Neural cell (in vitro differentiated cells): ENCODE results near the gene ARMH3. TPM values are rescaled to one million over a fixed set of nuclear protein-coding genes. Genes with fewer than 3 reads are reported as not detected.

Source experiments
- H2AFZ ChIP-seq: fragments of 200-600, 300-800 bp; sonication (generic), shearing (Covaris generic); 2 replicates; pipeline ENCODE4 v1.6.0; 2014; ENCODE audit warnings: low read depth, mild to moderate bottlenecking, antibody characterized with exemption, low read length, moderate library complexity
- H3F3A ChIP-seq: fragments of 200-600 bp; shearing (Covaris generic); 2 replicates; pipeline ENCODE4 v1.6.1; 2016; ENCODE audit warnings: mild to moderate bottlenecking, moderate library complexity, mixed read lengths, antibody characterized with exemption, low read length; ENCODE audit not compliant: insufficient read depth, poor library complexity, severe bottlenecking
- H3K27ac ChIP-seq: fragments of 200-600, 300-800 bp; sonication (generic), shearing (Covaris generic); 2 replicates; pipeline ENCODE4 v1.5.1; 2014; ENCODE audit warnings: mild to moderate bottlenecking, low read length, moderate library complexity
- H3K27me3 ChIP-seq: fragments of 300-800, 200-600 bp; sonication (generic), shearing (Covaris generic); 2 replicates; pipeline ENCODE4 v1.6.0; 2014; ENCODE audit warnings: mild to moderate bottlenecking, low read depth, low read length, moderate library complexity; ENCODE audit not compliant: insufficient read depth
- H3K36me3 ChIP-seq: fragments of 300-800, 200-600 bp; sonication (generic), shearing (Covaris generic); 2 replicates; pipeline ENCODE4 v1.5.1; 2014; ENCODE audit warnings: mild to moderate bottlenecking, antibody characterized with exemption, low read length, moderate library complexity; ENCODE audit not compliant: insufficient read depth
- H3K4me2 ChIP-seq: fragments of 300-800, 200-600 bp; sonication (generic), shearing (Covaris generic); 2 replicates; pipeline ENCODE4 v1.6.0; 2014; ENCODE audit warnings: mild to moderate bottlenecking, low read length
- H3K4me3 ChIP-seq: fragments of 300-800, 200-600 bp; sonication (generic), shearing (Covaris generic); 2 replicates; pipeline ENCODE4 v1.5.1; 2014; ENCODE audit warnings: mild to moderate bottlenecking, low read length, moderate library complexity
- H3K79me2 ChIP-seq: fragments of 200-600 bp; shearing (Covaris generic); replicated peaks from 2 replicates; pipeline ENCODE4 v1.6.0; 2014; ENCODE audit warnings: mild to moderate bottlenecking, low read length, moderate library complexity; ENCODE audit not compliant: insufficient read depth
- H3K9ac ChIP-seq: fragments of 300-800, 200-600 bp; sonication (generic), shearing (Covaris generic); 2 replicates; pipeline ENCODE4 v1.6.1; 2016; ENCODE audit warnings: mild to moderate bottlenecking, low read length, mixed read lengths
- H3K9me2 ChIP-seq: fragments of 200-600 bp; shearing (Covaris generic); 2 replicates; pipeline ENCODE4 v1.6.1; 2016; ENCODE audit warnings: mild to moderate bottlenecking, low read length, mixed read lengths; ENCODE audit not compliant: insufficient read depth
- H3K9me3 ChIP-seq: fragments of 200-600, 300-800 bp; sonication (generic), shearing (Covaris generic); 2 replicates; pipeline ENCODE4 v1.6.1; 2016; ENCODE audit warnings: mild to moderate bottlenecking, mixed run types, low read length, moderate library complexity, mixed read lengths
- H4K20me1 ChIP-seq: fragments of 200-600 bp; shearing (Covaris generic); 2 replicates; pipeline ENCODE4 v1.6.1; 2016; ENCODE audit warnings: mild to moderate bottlenecking, mixed run types; ENCODE audit not compliant: insufficient read depth
- CTCF ChIP-seq: fragments of 450-650 bp; IDR thresholded peaks from 2 replicates; pipeline ENCODE4 v1.5.1; 2014; ENCODE audit warnings: antibody characterized with exemption, mild to moderate bottlenecking, moderate library complexity; ENCODE audit not compliant: poor library complexity, severe bottlenecking
- EP300 ChIP-seq: fragments of 450-650 bp; conservative IDR thresholded peaks from 2 replicates; pipeline ENCODE4 v1.6.1; 2014; ENCODE audit warnings: antibody characterized with exemption, mild to moderate bottlenecking, moderate library complexity; ENCODE audit not compliant: poor library complexity, severe bottlenecking
- EZH2 ChIP-seq: fragments of 200-600, 300-800 bp; shearing (Covaris generic), sonication (generic); IDR thresholded peaks from 2 replicates; pipeline ENCODE4 v1.6.1; 2014; ENCODE audit warnings: antibody characterized with exemption, low read length, borderline replicate concordance, mild to moderate bottlenecking; ENCODE audit not compliant: insufficient read depth, poor library complexity, severe bottlenecking
- MXI1 ChIP-seq: fragments of 450-650 bp; conservative IDR thresholded peaks from 2 replicates; pipeline ENCODE4 v1.6.1; 2014; ENCODE audit warnings: antibody characterized with exemption, mild to moderate bottlenecking; ENCODE audit not compliant: poor library complexity, severe bottlenecking
- POLR2AphosphoS5 ChIP-seq: IDR thresholded peaks from 2 replicates; pipeline ENCODE4 v1.6.1; 2012
- RAD21 ChIP-seq: fragments of 450-650 bp; conservative IDR thresholded peaks from 2 replicates; pipeline ENCODE4 v1.6.1; 2014; ENCODE audit warnings: antibody characterized with exemption, mild to moderate bottlenecking, moderate library complexity
- REST ChIP-seq: IDR thresholded peaks from 2 replicates; pipeline ENCODE4 v1.6.1; 2012; ENCODE audit warnings: borderline replicate concordance
- SMC3 ChIP-seq: fragments of 450-650 bp; conservative IDR thresholded peaks from 2 replicates; pipeline ENCODE4 v1.6.1; 2014; ENCODE audit warnings: antibody characterized with exemption, mild to moderate bottlenecking, moderate library complexity; ENCODE audit not compliant: poor library complexity
- TAF1 ChIP-seq: IDR thresholded peaks from 2 replicates; pipeline ENCODE4 v1.6.1; 2012; ENCODE audit warnings: low read depth
- polyA plus RNA-seq: library from polyadenylated mRNA; depleted of rRNA; stranded (reverse); fragments of >200 nt; gene quantifications from 2 replicates; pipeline ENCODE4 v1.2.3, GENCODE V29; 2014

Gene ARMH3
- polyA plus RNA-seq, 1 donor from 2014 or later = 13.4 TPM

DNA sequence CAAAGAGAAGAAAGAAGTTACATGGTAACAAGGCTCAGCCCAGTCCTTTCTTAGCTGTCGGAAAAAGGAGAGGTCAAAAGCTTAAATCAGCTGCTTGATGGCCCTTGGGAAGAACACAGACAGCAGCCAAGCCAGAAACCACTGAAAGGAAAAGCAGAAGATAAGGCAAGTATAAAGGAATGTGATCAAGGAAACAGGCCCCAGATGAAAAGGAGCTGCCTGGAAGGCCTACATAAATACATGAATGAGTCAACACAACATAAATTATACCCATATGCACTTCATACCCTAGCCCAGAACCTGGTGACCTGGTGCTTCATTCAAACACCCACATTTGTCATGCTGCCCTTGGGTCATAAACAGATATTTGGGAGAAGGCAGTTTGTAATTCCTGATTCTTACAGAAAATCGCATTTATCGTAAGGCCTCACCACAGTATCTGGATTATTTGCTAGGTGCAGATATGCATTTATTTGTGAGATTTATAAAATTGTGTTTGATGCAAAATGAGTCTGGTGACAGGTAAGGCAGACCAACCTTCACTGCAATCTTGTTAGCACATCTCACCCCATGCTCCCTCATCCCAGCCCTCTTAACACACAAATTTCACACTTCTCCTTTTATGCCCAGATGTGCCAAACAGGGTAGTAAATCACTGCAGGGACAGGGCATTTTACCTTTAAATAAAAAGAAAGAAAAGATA is 117.5 kb downstream of the ARMH3 start:
- Histone ChIP-seq H3K9me2 (no peaks in the 10 kb centered on the region), H3K4me2 (no peak overlapping the region), H3K36me3 (no peaks in the 10 kb centered on the region), H3K27ac (no peak overlapping the region), H4K20me1 (no peaks in the 10 kb centered on the region), H3K9me3 (no peaks in the 10 kb centered on the region), H3K4me3 (no peak overlapping the region), H3K79me2 (no peaks in the 10 kb centered on the region), H3K9ac (no peak overlapping the region), H2AFZ (no peak overlapping the region), H3F3A (no peaks in the 10 kb centered on the region), H3K27me3 (no peaks in the 10 kb centered on the region)
- TF ChIP-seq POLR2AphosphoS5 = no peak
- no peak for TF ChIP-seq SMC3

DNA sequence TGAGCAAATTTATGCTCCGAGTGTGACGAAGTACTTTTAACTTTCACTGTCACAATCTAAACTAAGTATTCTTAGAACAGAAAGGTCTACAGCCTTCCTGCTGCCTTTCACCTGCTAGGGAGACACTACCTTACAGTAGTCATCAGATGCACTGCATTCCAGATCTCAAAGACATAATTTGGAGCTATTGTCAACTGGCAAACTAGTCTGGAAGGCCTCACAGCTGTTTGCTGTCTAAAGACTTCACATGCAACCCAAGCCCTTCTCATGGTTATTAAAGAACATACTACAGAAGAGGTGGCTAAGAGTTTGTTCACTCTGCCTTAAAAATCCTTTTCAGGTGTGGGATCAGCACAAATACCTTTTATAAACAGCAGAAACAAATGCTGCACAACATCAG is 120.5 kb downstream of the ARMH3 start:
- H3K36me3 ChIP-seq = no peaks in the 10 kb centered on the region
- no peak overlapping the region for H3K9ac ChIP-seq
- H3K4me3 ChIP-seq = no peak overlapping the region
- no peaks in the 10 kb centered on the region for H3K9me3 ChIP-seq
- H3K27ac ChIP-seq = no peak overlapping the region
- no peaks in the 10 kb centered on the region for H3K9me2 ChIP-seq
- H3K27me3 ChIP-seq = no peaks in the 10 kb centered on the region
- no peaks in the 10 kb centered on the region for H3F3A ChIP-seq
- no peaks in the 10 kb centered on the region for H4K20me1 ChIP-seq
- no peak overlapping the region for H2AFZ ChIP-seq
- H3K4me2 ChIP-seq = no peak overlapping the region
- TF ChIP-seq SMC3 (no peak), MXI1 (no peak), REST (no peak), EP300 (no peak), CTCF (no peak), POLR2AphosphoS5 (no peak)
- no peaks in the 10 kb centered on the region for H3K79me2 ChIP-seq

- no peaks in the 10 kb centered on the region for H3F3A ChIP-seq
- H3K79me2 ChIP-seq = no peaks in the 10 kb centered on the region
- H3K4me3 ChIP-seq = no peak overlapping the region
- H2AFZ ChIP-seq = no peak overlapping the region
- H3K36me3 ChIP-seq = no peaks in the 10 kb centered on the region
- H3K4me2 ChIP-seq = no peak overlapping the region
- H3K9me2 ChIP-seq = no peaks in the 10 kb centered on the region
- H3K27me3 ChIP-seq = no peaks in the 10 kb centered on the region
- H4K20me1 ChIP-seq = no peaks in the 10 kb centered on the region
- no peaks in the 10 kb centered on the region for H3K9me3 ChIP-seq
- H3K27ac ChIP-seq = no peak overlapping the region
- no peak overlapping the region for H3K9ac ChIP-seq
- TF ChIP-seq SMC3 (no peak), TAF1 (no peak), REST (no peak), EP300 (no peak), POLR2AphosphoS5 (no peak), MXI1 (no peak), CTCF (no peak), RAD21 (no peak), EZH2 (no peak)
Observed at GRCh38 chr10:101934686-101935305, 121.2 kb downstream of the ARMH3 start.
